Glutamatergic neuron (in vitro differentiated cells): Measurements from ENCODE around the gene FCN3. TPM values are rescaled to one million over a fixed set of nuclear protein-coding genes. Genes with fewer than 3 reads are reported as not detected.
A peak's percentile ranks its signal among the peaks of the same experiment; 100 is the strongest.

Experiments
- DNase-seq: peaks from one replicate; pipeline ENCODE4 v3.0.0; 2022
- H3K27ac Mint-ChIP-seq: one replicate; pipeline ENCODE4 v1.8.0; 2020; ENCODE audit warnings: mild to moderate bottlenecking, mixed read lengths, inconsistent platforms; ENCODE audit not compliant: unreplicated experiment
- H3K27me3 Mint-ChIP-seq: one replicate; pipeline ENCODE4 v1.8.0; 2020; ENCODE audit warnings: mild to moderate bottlenecking, moderate library complexity, mixed read lengths, inconsistent platforms; ENCODE audit not compliant: unreplicated experiment
- H3K36me3 Mint-ChIP-seq: one replicate; pipeline ENCODE4 v1.8.0; 2020; ENCODE audit warnings: mild to moderate bottlenecking, mixed read lengths, inconsistent platforms; ENCODE audit not compliant: unreplicated experiment
- H3K4me1 Mint-ChIP-seq: one replicate; pipeline ENCODE4 v1.8.0; 2020; ENCODE audit warnings: mild to moderate bottlenecking, low read depth, mixed read lengths, inconsistent platforms; ENCODE audit not compliant: unreplicated experiment
- H3K4me3 Mint-ChIP-seq: one replicate; pipeline ENCODE4 v1.8.0; 2020; ENCODE audit warnings: mild to moderate bottlenecking, mixed read lengths, inconsistent platforms; ENCODE audit not compliant: unreplicated experiment
- H3K9me3 Mint-ChIP-seq: one replicate; pipeline ENCODE4 v1.8.0; 2020; ENCODE audit warnings: mild to moderate bottlenecking, moderate library complexity, mixed read lengths, inconsistent platforms; ENCODE audit not compliant: unreplicated experiment
- CTCF ChIP-seq: fragments of 200-600 bp; sonication (generic); IDR thresholded peaks from one replicate; pipeline ENCODE4 v1.5.0; 2021; ENCODE audit not compliant: partially characterized antibody, unreplicated experiment
- total RNA-seq: library from RNA; stranded (reverse); fragmentation: NEBNext Ultra II Directional; extraction: Animal tissue kit (Norgen Biotek cat#: 25700); gene quantifications from one replicate; pipeline ENCODE4 v1.2.1, GENCODE V29; 2021; ENCODE audit not compliant: unreplicated experiment

FCN3 gene
- total RNA-seq, 1 donor from 2014 or later = not detected

GRCh38 chr1:27366113-27366410 lies 8.6 kb downstream of the FCN3 start:
- H3K9me3 Mint-ChIP-seq = peaks cover 2% of the 10 kb centered on the region
- H3K4me1 Mint-ChIP-seq = peaks cover 8% of the 10 kb centered on the region

GRCh38 chr1:27365372-27366112 lies 9.1 kb downstream of the FCN3 start:
- Mint-ChIP-seq H3K27ac (peak overlapping the region; percentile 81), H3K27me3 (peaks cover 6% of the 10 kb centered on the region), H3K9me3 (peaks cover 2% of the 10 kb centered on the region), H3K4me3 (peak overlapping the region; percentile 85), H3K4me1 (peaks cover 8% of the 10 kb centered on the region), H3K36me3 (no peaks in the 10 kb centered on the region)
- no peak for TF ChIP-seq CTCF
- DNase-seq = peak; percentile 86

More at GRCh38 chr1:27366113-27366410, 8.6 kb downstream of the FCN3 start:
- H3K36me3 Mint-ChIP-seq = no peaks in the 10 kb centered on the region
- TF ChIP-seq CTCF = no peak
- H3K4me3 Mint-ChIP-seq = peak overlapping the region; percentile 85
- peaks cover 6% of the 10 kb centered on the region for H3K27me3 Mint-ChIP-seq
- peak; percentile 89 for DNase-seq
- peak overlapping the region; percentile 81 for H3K27ac Mint-ChIP-seq

DNA sequence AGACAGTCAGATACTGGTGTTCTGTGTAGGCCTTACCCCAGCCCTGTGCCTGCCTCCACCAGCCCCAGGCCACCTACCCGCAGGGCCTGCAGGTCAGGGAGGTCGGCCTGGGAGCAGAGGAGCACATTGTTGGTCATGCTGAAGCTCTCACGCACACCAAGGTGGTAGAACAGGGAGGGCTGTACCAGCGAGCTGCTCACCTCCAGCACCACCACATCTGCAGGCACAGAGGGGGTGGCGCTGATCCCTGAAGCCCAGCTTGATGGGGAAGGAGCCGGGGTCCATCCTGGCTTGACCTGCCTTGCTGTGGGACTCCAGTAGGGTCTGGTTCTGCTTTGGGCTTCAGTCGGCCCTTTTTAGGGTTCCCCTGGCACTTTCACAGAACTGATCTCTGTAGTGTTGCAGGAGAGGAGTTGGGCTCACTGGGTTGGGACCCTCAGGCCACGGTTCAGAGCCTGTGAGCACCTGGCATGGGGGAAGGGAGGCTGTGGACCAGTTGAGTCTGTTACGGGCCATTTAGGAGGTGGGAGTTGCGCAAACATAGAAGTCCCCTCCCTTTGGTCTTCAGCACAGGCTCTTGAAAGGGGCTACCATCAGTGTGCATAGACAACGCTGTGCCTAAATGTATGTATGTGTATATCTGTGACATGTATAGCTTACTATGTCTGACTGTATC lies 9.8 kb downstream of the FCN3 start:
- peaks cover 9% of the 10 kb centered on the region for H3K27me3 Mint-ChIP-seq
- peaks cover 2% of the 10 kb centered on the region for H3K9me3 Mint-ChIP-seq
- H3K4me1 Mint-ChIP-seq = peaks cover 11% of the 10 kb centered on the region
- no peak for DNase-seq
- H3K36me3 Mint-ChIP-seq = no peaks in the 10 kb centered on the region
- TF ChIP-seq CTCF = no peak
- no peak overlapping the region for H3K27ac Mint-ChIP-seq
- peak overlapping the region; percentile 72 for H3K4me3 Mint-ChIP-seq

DNA sequence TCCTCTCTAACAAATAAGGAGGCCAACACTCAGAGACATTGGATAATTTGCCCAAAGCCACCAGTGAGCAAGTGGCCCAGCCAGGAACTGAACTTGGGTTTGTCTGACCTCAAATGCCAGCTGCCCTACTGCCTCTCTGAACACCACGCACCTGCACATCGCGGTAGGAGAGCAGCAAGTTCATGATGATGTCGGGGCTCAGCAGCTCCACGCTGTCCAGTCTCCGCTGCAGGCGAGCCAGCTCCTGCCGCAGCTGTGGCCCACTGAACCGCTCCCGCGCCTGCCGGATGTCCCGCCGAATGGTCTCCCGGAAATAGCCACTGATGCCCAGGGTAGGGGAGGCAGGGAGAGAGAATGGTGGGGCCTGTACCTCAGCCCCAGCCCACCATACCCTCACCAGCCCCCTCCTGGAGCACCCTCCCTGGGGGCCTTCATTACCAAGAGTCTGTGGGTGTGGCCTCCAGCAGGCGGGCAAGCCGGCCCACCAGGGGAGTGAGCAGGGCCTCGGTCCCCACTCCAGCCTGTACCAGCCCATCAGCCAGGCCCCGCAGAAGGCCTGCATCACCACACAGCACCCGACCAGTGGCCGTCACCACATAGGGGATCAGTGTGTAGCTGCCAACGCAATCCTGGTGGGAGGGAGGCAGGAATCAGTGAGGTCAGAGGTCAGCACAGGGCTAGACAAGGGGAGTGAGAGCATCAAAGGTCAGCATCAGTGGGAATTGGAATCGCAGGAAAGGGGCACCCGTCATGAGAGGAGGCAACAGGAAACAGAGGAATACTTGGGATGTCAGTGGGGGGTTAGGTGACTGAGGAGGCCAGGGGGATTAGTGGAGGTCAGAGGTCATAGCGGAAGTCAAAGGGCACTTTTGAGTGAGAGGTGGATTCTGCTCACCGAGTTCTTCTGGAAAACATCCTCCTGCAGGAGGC lies 10.6 kb downstream of the FCN3 start:
- Mint-ChIP-seq H3K27ac (no peak overlapping the region), H3K36me3 (no peaks in the 10 kb centered on the region), H3K9me3 (peaks cover 3% of the 10 kb centered on the region), H3K4me1 (peaks cover 12% of the 10 kb centered on the region), H3K27me3 (peaks cover 11% of the 10 kb centered on the region), H3K4me3 (no peak overlapping the region)
- no peak for TF ChIP-seq CTCF
- DNase-seq = no peak
